K562 (cell line): ENCODE data around the gene SRRM5. TPM values are rescaled to one million over a fixed set of nuclear protein-coding genes. Genes with fewer than 3 reads are reported as not detected.
A peak's percentile ranks its signal among the peaks of the same experiment; 100 is the strongest.

Experiments
- ATAC-seq: fragments of 200-7000 bp; cut with Tn5 transposase; 3 replicates; pipeline ENCODE4 v1.9.1; 2020; ENCODE audit warnings: moderate library complexity
- BruUV-seq: library from RNA; stranded (reverse); fragments of 400-500 nt; replicated peaks from 2 replicates; lab custom pipeline; 2021; lab: Mats Ljungman, UMichigan
- CTCF ChIA-PET: fragments of 300-600 bp; formaldehyde crosslinking; extraction: SDS; loops from one replicate; lab custom pipeline; 2021; ENCODE audit warnings: low intra/inter-chr PET ratio; lab: Yijun Ruan, JAX
- POLR2A ChIA-PET: fragments of 300-600, 350-650 bp; sonication (Branson Sonifier 250); formaldehyde crosslinking; extraction: SDS; loops from one replicate; lab custom pipeline; 2021; ENCODE audit warnings: antibody characterized with exemption, inconsistent platforms; lab: Yijun Ruan, JAX
- DNase-seq, 4 experiments: peaks; one replicate each; pipeline versions ENCODE4 v3.0.0 to v3.0.0-alpha.2; 2011 to 2018; ENCODE audit warnings: low spot score in 3 of 4, mixed read lengths in 3 of 4; ENCODE audit errors: extremely low read depth in 1 of 4
- FAIRE-seq: peaks from 2 replicates; lab custom pipeline; 2011; peaks lifted over from hg19 to GRCh38; lab: Jason Lieb, UNC
- H2AFZ ChIP-seq: 2 replicates; pipeline ENCODE4 v1.6.0; 2011; ENCODE audit warnings: low read depth, low read length, control low read depth, inconsistent platforms
- H3K27ac ChIP-seq: fragments of 200-600 bp; 3 replicates; pipeline ENCODE4 v1.8.0; 2011; ENCODE audit warnings: low read depth, mild to moderate bottlenecking, control low read depth, inconsistent platforms, low read length, moderate library complexity, mixed read lengths; ENCODE audit errors: extremely low read depth
- H3K27me3 ChIP-seq, 2 experiments: fragments of 300-600 bp in 1 of 2; 2 replicates in 1 of 2; 3 replicates in 1 of 2; pipeline versions ENCODE4 v1.6.0 to v1.8.0; 2011; ENCODE audit warnings: inconsistent platforms in 2 of 2, low read length in 2 of 2, mild to moderate bottlenecking in 1 of 2, mixed read lengths in 1 of 2, moderate library complexity in 1 of 2; ENCODE audit not compliant: control insufficient read depth in 2 of 2, insufficient read depth in 2 of 2
- H3K36me3 ChIP-seq: fragments of 300-600 bp; 3 replicates; pipeline ENCODE4 v1.8.0; 2011; ENCODE audit warnings: mild to moderate bottlenecking, low read length, inconsistent platforms; ENCODE audit not compliant: control insufficient read depth, insufficient read depth
- H3K4me1 ChIP-seq, 2 experiments: fragments of 200-600 bp in 1 of 2; replicated peaks in 1 of 2; 2 replicates in 1 of 2; 3 replicates in 1 of 2; pipeline versions ENCODE4 v1.5.1 to v1.8.0; 2011; ENCODE audit warnings: inconsistent platforms in 2 of 2, low read length in 2 of 2, mild to moderate bottlenecking in 1 of 2, mixed read lengths in 1 of 2, moderate library complexity in 1 of 2; ENCODE audit not compliant: control insufficient read depth in 2 of 2, insufficient read depth in 2 of 2
- H3K4me2 ChIP-seq: 2 replicates; pipeline ENCODE4 v1.6.1; 2011; ENCODE audit warnings: low read length, control low read depth, inconsistent platforms, mixed read lengths; ENCODE audit not compliant: insufficient read depth
- H3K4me3 ChIP-seq: fragments of 200-600 bp; sonication (generic), shearing (Covaris generic); 2 replicates; pipeline ENCODE4 v1.5.1; 2016; ENCODE audit warnings: control low read depth, inconsistent platforms
- H3K79me2 ChIP-seq: fragments of 200-600 bp; 3 replicates; pipeline ENCODE4 v1.8.0; 2011; ENCODE audit warnings: low read length, inconsistent platforms; ENCODE audit not compliant: control insufficient read depth, insufficient read depth
- H3K9ac ChIP-seq, 2 experiments: 2 replicates each; pipeline versions ENCODE4 v1.6.0 to v1.6.1; 2011; ENCODE audit warnings: low read depth in 2 of 2, low read length in 2 of 2, control low read depth in 1 of 2, inconsistent platforms in 1 of 2, mild to moderate bottlenecking in 1 of 2, mixed read lengths in 1 of 2; ENCODE audit not compliant: insufficient read depth in 1 of 2
- H3K9me1 ChIP-seq: one replicate; pipeline ENCODE4 v1.6.0; 2011; ENCODE audit warnings: inconsistent platforms, mild to moderate bottlenecking, low read length, moderate library complexity; ENCODE audit not compliant: control insufficient read depth, insufficient read depth
- H3K9me3 ChIP-seq: replicated peaks from 2 replicates; pipeline ENCODE4 v1.5.1; 2011; ENCODE audit warnings: low read depth, low read length, inconsistent platforms; ENCODE audit not compliant: control insufficient read depth, insufficient read depth
- H4K20me1 ChIP-seq: replicated peaks from 2 replicates; pipeline ENCODE4 v1.6.1; 2011; ENCODE audit warnings: low read length, inconsistent platforms, mixed read lengths; ENCODE audit not compliant: control insufficient read depth, insufficient read depth
- ARID2 ChIP-seq: fragments of 450-650 bp; IDR thresholded peaks from 2 replicates; pipeline ENCODE4 v1.6.1; 2017; ENCODE audit warnings: antibody characterized with exemption, mild to moderate bottlenecking
- BRD4 ChIP-seq: fragments of 200-600 bp; sonication (generic); IDR thresholded peaks from 2 replicates; pipeline ENCODE4 v1.6.1; 2017; ENCODE audit warnings: inconsistent platforms
- CCNT2 ChIP-seq: IDR thresholded peaks from 2 replicates; pipeline ENCODE4 v1.6.1; 2011; ENCODE audit warnings: borderline replicate concordance, low read depth, mild to moderate bottlenecking, moderate library complexity, mixed read lengths, low read length; ENCODE audit not compliant: insufficient read length; ENCODE audit errors: extremely low read depth
- FOXA1 ChIP-seq: fragments of 450-650 bp; IDR thresholded peaks from 2 replicates; pipeline ENCODE4 v1.6.1; 2016; ENCODE audit warnings: mild to moderate bottlenecking, borderline replicate concordance
- HEY1 ChIP-seq: fragments of 250-450 bp; sonication (Bioruptor Pico); IDR thresholded peaks from 2 replicates; pipeline ENCODE4 v1.5.0; 2020; ENCODE audit warnings: mild to moderate bottlenecking, moderate library complexity, borderline replicate concordance
- ILF3 ChIP-seq: fragments of 450-650 bp; IDR thresholded peaks from 2 replicates; pipeline ENCODE4 v1.6.1; 2018; ENCODE audit warnings: antibody characterized with exemption, mild to moderate bottlenecking, moderate library complexity, borderline replicate concordance
- PML ChIP-seq: IDR thresholded peaks from 2 replicates; pipeline ENCODE4 v1.6.1; 2012; ENCODE audit warnings: low read length, inconsistent platforms
- POLR2A ChIP-seq: fragments of 450-650 bp; conservative IDR thresholded peaks from 2 replicates; pipeline ENCODE4 v1.6.1; 2016
- POLR2H ChIP-seq: IDR thresholded peaks from 2 replicates; pipeline ENCODE4 v1.6.1; 2016; ENCODE audit warnings: missing genetic modification characterization, low read depth, mild to moderate bottlenecking, control low read depth, missing compliant biosample characterization, moderate library complexity
- SETDB1 ChIP-seq: IDR thresholded peaks from one replicate; pipeline ENCODE4 v1.6.1; 2012; ENCODE audit warnings: low read length, control low read depth, inconsistent platforms
- SIN3A ChIP-seq, 2 experiments: fragments of 150-350 bp in 1 of 2; IDR thresholded peaks; 2 replicates each; pipeline ENCODE4 v1.6.1; 2011 to 2016; ENCODE audit warnings: borderline replicate concordance in 2 of 2, low read depth in 2 of 2, low read length in 2 of 2, mild to moderate bottlenecking in 2 of 2, moderate library complexity in 2 of 2; ENCODE audit not compliant: control insufficient read depth in 1 of 2
- ZFP1 ChIP-seq: fragments of 450-650 bp; formaldehyde crosslinking; IDR thresholded peaks from 2 replicates; pipeline ENCODE4 v1.4.0; 2020; ENCODE audit warnings: mild to moderate bottlenecking, mixed read lengths
- ZFPM2 ChIP-seq: fragments of 250-450 bp; sonication (Bioruptor Pico); IDR thresholded peaks from 2 replicates; pipeline ENCODE4 v1.5.1; 2022; ENCODE audit warnings: mild to moderate bottlenecking
- ZNF24 ChIP-seq: fragments of 450-650 bp; IDR thresholded peaks from 2 replicates; pipeline ENCODE4 v1.6.1; 2016
- WGBS: fragments of 100-300 bp; shearing (Covaris generic); methylation state at CpG from one replicate; pipeline ENCODE4 v1.1.6; 2016; ENCODE audit warnings: low coverage, mixed read lengths; ENCODE audit not compliant: insufficient coverage; ENCODE audit errors: missing lambda C conversion rate; 5-methylcytosine and 5-hydroxymethylcytosine counted together
- in situ Hi-C: fragments of 300-500 bp; cut with MboI; formaldehyde crosslinking; loops from 4 replicates; pipeline ENCODE4 v1.15.0; 2018; ENCODE audit warnings: inconsistent platforms, mixed read lengths
- intact Hi-C: fragments of 100-400 bp; cut with micrococcal nuclease; formaldehyde crosslinking; loops from 2 replicates; pipeline ENCODE4 v1.14.2; 2022
- polyA plus RNA-seq, 8 experiments: library from polyadenylated mRNA; depleted of rRNA in 4 of 8; stranded (reverse) in 5 of 8; unstranded in 3 of 8; fragments of >200 nt; fragmentation: Nextera tagmentation in 2 of 8; fragmentation: Illumina TruSeq in 1 of 8; extraction: Ambion mirVana in 2 of 8; extraction: Trizol in 1 of 8; gene quantifications; 2 replicates each; pipeline versions ENCODE4 v1.2.1 to v1.2.3, GENCODE V29; 2011 to 2014; ENCODE audit warnings: inconsistent platforms in 1 of 8, missing spikeins in 1 of 8
- total RNA-seq, 7 experiments: library from RNA; depleted of rRNA in 6 of 7; stranded (reverse); fragments of >200 nt in 6 of 7; fragmentation: Illumina TruSeq in 2 of 7; extraction: Trizol in 2 of 7; gene quantifications; 2 replicates each; pipeline versions ENCODE4 v1.2.1 to v1.2.3, GENCODE V29; 2011 to 2021; ENCODE audit warnings: low replicate concordance in 1 of 7
- TF ChIP-seq, protein P1 (sequence below): fragments of 150-350 bp; IDR thresholded peaks from 2 replicates; pipeline ENCODE4 v1.6.1; 2014; ENCODE audit warnings: low read depth, mild to moderate bottlenecking, low read length, borderline replicate concordance
- TF ChIP-seq, protein P2 (sequence below): sonication (generic); IDR thresholded peaks from 2 replicates; pipeline ENCODE4 v1.6.1; 2016

The SRRM5 gene
- total and polyA plus RNA-seq, 9 of the 15 experiments (the other 6 are each of a cell fraction or from before 2014, with no cell fraction given), result 0.09 to 0.45 (median 0.18) TPM; not detected in 2

DNA sequence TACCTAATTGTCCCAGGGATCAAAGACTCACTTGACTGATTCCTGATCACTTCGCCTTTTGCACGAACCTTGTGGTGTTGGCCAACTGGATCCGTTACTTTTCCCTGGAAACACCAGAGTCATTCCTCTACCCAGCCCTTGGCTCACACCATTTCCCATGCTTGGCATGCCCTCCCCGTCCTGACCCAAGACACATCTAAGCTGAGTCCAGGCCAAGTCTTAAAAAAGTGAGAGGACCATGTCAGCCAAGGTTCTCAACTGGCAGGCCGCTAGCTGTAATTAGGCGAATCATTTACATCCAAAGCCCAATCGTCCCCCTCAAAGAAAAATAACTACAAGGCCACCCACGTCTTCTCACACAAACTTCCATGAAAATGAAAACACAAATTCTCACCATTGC, 46.6 kb downstream of the SRRM5 start:
- H3K27me3 ChIP-seq, result no peaks in the 10 kb centered on the region

More for the DNA sequence above, 46.6 kb downstream of the SRRM5 start:
- in situ Hi-C loops (no loop called here), intact Hi-C loops (loop anchor here (10.0 kb wide), 1 partner anchor 214 kb away; no protein-coding TSS in a partner anchor)
- FAIRE-seq (peak; percentile 6), ATAC-seq (no peak), DNase-seq (no peak)
- no peaks in the 10 kb centered on the region for H3K9me1 ChIP-seq
- TF ChIP-seq SETDB1, result no peak
- TF ChIP-seq SIN3A (IDR thresholded peaks at IDR 0.05; ENCODE audit: borderline replicate concordance in 2 of 2, control insufficient read depth in 1 of 2, low read depth in 2 of 2, low read length in 2 of 2), result no peak
- no peak for TF ChIP-seq BRD4
- TF ChIP-seq POLR2A, result no peak
- no peak for TF ChIP-seq ZNF24
- no peak for TF ChIP-seq ZFP1 (CRISPR knock-in tag)
- TF ChIP-seq HEY1, result no peak
- TF ChIP-seq ARID2, result no peak
- TF ChIP-seq FOXA1, result no peak
- TF ChIP-seq, protein P1, sequence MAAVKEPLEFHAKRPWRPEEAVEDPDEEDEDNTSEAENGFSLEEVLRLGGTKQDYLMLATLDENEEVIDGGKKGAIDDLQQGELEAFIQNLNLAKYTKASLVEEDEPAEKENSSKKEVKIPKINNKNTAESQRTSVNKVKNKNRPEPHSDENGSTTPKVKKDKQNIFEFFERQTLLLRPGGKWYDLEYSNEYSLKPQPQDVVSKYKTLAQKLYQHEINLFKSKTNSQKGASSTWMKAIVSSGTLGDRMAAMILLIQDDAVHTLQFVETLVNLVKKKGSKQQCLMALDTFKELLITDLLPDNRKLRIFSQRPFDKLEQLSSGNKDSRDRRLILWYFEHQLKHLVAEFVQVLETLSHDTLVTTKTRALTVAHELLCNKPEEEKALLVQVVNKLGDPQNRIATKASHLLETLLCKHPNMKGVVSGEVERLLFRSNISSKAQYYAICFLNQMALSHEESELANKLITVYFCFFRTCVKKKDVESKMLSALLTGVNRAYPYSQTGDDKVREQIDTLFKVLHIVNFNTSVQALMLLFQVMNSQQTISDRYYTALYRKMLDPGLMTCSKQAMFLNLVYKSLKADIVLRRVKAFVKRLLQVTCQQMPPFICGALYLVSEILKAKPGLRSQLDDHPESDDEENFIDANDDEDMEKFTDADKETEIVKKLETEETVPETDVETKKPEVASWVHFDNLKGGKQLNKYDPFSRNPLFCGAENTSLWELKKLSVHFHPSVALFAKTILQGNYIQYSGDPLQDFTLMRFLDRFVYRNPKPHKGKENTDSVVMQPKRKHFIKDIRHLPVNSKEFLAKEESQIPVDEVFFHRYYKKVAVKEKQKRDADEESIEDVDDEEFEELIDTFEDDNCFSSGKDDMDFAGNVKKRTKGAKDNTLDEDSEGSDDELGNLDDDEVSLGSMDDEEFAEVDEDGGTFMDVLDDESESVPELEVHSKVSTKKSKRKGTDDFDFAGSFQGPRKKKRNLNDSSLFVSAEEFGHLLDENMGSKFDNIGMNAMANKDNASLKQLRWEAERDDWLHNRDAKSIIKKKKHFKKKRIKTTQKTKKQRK, result no peak
- TF ChIP-seq ZFPM2, result no peak
- no peak for TF ChIP-seq PML
- TF ChIP-seq, protein P2, sequence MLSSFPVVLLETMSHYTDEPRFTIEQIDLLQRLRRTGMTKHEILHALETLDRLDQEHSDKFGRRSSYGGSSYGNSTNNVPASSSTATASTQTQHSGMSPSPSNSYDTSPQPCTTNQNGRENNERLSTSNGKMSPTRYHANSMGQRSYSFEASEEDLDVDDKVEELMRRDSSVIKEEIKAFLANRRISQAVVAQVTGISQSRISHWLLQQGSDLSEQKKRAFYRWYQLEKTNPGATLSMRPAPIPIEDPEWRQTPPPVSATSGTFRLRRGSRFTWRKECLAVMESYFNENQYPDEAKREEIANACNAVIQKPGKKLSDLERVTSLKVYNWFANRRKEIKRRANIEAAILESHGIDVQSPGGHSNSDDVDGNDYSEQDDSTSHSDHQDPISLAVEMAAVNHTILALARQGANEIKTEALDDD, result no peak
- no peak for TF ChIP-seq ILF3
- no peak for TF ChIP-seq CCNT2
- no peak for TF ChIP-seq POLR2H
- H3K79me2 ChIP-seq, result no peaks in the 10 kb centered on the region
- H3K36me3 ChIP-seq, result peaks cover 17% of the 10 kb centered on the region; the same call in 2 of the 3 replicates
- H4K20me1 ChIP-seq, result no peaks in the 10 kb centered on the region
- 87% methylated on average over 8 of the region's 8 CpGs for WGBS
- no TSS peak for BruUV-seq
- H2AFZ ChIP-seq, result no peak overlapping the region
- no peak overlapping the region for H3K4me2 ChIP-seq
- H3K27ac ChIP-seq, result no peak overlapping the region
- H3K9ac ChIP-seq, result no peak overlapping the region
- no peak overlapping the region for H3K4me3 ChIP-seq
- no peaks in the 10 kb centered on the region for H3K4me1 ChIP-seq
- no peaks in the 10 kb centered on the region for H3K9me3 ChIP-seq
- ChIA-PET POLR2A (interaction anchor here (0.6 to 1.1 kb wide), 3 partner anchors 10 to 151 kb away, joined by 3 to 7 read pairs (median 3); no protein-coding TSS in a partner anchor), CTCF (no interaction called here)
